HG03571 (cell line): Measurements from ENCODE around the gene ASB7.
"Not testable (repeated sequence)": the region's sequence is repeated elsewhere in the genome, so short reads cannot be mapped to it uniquely, and the experiment has no call there.

ENCODE experiments used
- ATAC-seq: cut with Tn5 transposase; IDR thresholded peaks from one replicate; pipeline ENCODE4 v1.9.1; 2021; ENCODE audit not compliant: unreplicated experiment

Gene ASB7, protein sequence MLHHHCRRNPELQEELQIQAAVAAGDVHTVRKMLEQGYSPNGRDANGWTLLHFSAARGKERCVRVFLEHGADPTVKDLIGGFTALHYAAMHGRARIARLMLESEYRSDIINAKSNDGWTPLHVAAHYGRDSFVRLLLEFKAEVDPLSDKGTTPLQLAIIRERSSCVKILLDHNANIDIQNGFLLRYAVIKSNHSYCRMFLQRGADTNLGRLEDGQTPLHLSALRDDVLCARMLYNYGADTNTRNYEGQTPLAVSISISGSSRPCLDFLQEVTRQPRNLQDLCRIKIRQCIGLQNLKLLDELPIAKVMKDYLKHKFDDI

DNA sequence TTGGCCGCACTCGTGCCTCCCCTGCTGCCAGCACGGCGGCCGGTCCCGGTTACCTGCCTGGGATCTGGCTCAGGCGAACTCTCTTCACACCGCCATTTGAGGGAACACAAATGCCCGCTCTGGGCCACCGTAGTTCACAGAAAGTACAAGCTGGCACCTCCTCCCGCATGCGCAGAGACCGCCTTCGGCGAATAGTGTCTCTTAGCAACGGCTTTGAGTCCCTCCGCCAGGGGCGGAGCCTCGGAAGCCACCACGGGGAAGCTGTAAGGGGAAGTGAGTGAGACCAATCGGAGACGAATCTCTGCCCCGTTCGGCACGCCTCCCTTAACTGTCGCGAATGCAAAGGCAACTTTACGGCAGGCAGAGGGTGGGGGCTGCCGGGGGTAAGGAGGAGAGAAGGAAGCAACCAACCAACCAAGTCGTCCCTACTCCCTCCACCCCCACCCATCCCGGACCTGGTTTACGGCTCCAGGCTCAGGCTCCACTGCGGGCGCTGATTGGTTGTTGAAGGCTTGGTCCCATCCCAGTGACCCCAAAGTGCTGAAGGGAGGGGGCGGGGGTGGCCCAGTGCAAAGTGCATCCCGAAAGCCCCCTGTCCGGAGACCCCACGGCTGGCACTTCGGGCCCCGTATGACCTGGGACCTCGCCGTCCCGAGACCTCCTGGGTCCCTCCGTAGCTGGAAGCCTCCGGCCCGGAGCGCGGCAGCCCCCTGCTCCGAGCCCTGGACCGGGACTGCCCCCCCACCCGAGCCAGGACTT is at the start of gene ASB7, which contains the start of gene LINS1:
TSS of gene ASB7 (plus strand) at position 526 of the 759 bp plus-strand sequence. CDS start 9,628 bp downstream, outside the sequence.
TSS of gene LINS1 (minus strand) at position 121 of the 759 bp plus-strand sequence. CDS start 21,342 bp downstream, outside the sequence.
- ATAC-seq: peak; percentile 85

DNA sequence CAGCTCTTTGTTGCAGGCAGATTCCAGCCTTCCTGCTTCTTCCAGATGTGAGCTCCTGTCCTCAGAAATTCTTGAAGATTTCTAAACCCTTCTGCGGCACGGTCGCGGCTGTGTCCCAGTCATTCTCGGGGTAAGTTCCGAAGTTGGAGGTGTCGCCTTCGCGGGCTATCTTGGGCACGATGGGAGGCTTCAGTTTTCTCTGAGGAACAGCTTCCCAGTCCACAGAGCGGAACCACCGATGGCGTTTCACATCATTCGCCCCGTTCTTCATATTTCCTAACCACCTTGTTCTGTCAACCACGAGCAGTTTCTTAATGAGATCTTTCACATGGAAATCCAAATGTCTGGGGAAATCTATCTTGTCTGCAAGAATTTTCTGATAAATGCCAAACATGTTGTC is 48.9 kb upstream of the ASB7 start:
- ATAC-seq: no peak

DNA sequence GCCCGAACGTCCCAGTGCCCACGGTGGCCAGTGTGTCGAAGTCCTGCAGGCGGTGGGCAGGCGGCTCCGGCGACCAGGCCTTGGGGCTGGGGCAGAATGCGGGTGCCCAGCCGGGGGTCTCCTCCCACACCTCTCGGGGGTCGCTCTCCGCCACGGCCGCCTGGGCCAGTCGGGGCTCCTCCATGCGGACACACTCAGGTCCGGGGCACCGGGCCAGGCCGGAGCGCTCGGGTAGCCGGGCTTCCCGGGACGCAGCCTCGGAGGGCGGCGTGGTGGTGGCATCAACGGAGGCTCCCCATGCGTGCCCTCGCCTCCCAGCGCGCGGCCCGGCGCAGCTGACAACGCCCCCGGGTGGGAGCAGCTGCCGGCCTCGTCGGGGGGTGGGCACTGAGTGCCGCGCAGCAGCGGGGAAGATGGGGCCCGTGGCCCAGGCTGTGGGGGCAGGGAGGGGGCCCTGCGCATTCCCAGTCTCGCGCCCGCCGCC is 43.6 kb upstream of the ASB7 start:
- ATAC-seq: no peak

DNA sequence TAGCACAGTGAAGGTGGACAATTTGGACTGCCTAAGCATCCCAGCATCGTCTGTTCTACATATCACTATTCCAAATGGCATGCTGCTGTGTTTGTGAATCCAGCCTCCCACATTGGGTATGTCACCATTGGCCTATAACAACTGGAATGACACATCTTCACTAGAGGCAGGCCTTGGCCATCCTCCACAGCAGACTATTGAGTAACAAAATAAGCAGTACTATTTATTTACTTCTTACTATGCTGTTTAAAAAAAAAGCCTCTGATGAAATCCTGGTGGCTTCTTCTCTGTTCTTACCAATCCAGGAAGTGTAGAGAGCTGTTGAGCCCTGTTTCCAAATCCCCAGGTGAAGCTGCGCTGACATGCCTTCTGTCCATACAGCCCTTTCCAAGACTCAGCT is 43.1 kb upstream of the ASB7 start:
- no peak for ATAC-seq

DNA sequence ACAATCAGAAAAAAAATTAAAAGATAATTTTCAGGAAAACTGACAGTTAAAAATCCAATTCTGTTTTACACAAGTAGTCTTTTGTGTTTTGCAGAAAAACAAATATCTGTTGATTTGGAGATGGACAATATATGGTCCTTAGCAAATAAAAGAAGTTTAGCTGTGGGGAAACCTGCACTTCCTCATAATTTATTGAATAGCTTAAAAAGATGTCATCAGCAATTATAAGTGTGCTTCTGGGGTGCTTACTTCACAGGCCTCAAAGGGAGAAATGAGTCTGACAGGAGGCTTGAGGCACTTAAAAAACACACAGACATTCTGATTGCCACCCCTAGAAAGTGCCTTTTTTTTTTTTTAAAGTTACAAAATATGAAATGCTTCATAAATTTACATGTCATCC is 42.1 kb upstream of the ASB7 start:
- no peak for ATAC-seq

DNA sequence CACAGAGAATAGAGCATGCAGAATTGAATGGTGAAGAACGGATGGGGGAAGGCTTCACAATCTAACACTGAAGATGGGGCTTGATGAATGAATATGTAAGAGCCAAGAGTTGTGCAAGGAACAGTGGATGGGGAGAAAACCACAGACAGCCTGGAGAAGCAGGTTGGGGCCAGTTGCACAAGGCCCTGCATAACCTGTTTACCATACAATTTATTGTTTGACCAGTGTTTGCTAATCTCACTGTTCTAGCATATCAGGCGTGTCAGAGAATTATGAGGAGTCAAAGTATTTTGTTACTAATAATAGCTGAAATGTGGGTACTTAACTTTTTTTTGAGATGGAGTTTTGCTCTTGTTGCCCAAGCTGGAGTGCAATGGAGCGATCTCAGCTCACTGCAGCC is 36.8 kb upstream of the ASB7 start:
- ATAC-seq: no peak

DNA sequence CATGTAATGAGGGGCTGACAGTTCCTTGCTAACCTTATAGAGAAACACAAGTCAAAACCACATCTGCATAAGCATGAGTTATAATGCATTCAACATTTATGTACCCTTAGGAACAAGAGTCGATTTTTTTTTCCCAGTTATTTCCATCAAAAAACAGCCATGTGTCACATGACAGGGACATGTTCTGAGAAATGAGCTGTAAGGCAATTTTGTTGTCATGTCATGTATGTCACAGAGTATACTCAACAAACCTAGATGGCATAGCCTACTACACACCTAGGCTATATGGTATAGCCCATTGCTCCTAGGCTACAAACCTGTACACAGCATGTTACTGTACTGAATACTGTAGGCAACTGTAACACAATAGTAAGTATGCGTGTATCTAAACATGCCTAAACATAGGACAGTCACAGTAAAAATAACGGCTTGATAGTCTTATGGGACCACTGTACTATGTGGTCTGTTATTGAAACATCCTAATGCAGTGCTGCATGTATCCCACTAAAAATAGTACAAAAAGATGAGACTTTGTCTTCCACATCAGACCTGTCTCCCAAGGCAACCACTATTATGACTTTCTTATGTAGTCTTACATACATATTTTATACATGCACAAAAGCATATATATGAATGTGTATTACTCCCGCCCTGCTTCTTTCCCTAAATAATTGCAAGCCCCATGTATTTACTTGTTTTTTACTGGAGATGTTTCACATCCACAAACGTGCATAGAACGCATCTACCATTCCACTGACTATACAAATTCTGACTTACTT is 35.4 kb upstream of the ASB7 start:
- no peak for ATAC-seq

DNA sequence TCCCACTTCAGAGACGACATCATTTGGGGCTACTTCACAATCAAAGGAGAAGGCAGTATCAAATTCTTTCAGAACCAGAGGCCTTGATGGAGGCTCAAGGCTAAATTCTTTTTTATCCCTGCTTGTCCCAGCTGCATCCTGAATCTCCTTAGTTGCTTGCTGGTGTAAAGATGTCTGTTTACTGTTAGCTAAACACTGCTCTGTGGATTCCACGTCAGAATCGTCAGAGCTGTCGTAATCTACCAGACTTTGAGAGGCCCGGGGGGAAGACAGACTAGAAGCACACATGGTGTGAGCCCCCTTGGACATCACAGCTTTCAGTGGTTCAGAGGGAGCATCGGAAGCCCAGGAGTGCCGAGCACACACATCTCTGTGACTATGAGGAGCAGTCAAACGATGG is 33.0 kb upstream of the ASB7 start:
- no peak for ATAC-seq

DNA sequence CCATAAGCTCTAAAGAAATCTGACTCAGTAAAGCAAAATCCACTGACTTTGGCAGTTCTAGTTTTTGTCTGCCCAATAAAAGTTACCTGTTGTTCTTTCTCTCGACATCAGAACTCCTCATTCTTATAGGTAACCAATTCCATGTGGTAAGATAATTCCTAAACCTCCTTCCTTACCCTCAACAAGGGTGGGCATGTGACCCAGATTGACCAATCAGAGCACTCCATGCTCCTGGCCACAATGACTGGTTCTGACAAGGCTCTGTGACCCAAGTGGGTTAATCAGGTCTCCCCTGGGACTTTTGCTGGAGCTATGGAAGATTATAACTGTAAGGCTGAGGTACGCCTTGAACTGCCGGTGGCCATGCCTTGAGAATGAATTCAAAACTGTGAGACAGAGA is 32.1 kb upstream of the ASB7 start:
- ATAC-seq: peak; percentile 11

DNA sequence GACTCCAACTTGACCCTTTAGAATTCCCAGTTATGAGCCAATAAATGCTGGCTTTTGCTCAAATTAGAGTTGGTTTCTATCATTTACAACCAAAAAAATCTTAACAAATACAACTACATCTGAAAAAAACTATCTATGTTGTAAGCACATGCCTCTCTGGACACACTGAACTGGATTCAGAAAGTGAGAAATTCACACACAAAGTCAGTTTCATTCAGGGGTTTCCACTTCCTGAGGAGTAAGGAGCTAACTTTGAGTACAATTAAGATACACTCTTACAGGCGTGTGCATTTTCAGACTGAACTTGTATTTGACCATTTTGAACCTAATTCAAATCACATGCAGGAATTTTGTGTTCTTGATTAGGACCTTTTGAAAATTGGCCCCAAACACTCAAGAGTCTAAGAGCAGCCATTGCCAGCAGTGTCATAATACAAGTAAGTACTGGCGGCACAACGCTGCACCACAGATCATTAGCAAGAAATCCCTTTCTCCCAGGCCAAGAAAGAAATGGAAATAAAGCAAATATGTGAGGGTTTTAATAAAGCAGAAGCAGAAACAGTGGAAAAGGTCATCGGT is 31.6 kb upstream of the ASB7 start:
- peak; percentile 61 for ATAC-seq

DNA sequence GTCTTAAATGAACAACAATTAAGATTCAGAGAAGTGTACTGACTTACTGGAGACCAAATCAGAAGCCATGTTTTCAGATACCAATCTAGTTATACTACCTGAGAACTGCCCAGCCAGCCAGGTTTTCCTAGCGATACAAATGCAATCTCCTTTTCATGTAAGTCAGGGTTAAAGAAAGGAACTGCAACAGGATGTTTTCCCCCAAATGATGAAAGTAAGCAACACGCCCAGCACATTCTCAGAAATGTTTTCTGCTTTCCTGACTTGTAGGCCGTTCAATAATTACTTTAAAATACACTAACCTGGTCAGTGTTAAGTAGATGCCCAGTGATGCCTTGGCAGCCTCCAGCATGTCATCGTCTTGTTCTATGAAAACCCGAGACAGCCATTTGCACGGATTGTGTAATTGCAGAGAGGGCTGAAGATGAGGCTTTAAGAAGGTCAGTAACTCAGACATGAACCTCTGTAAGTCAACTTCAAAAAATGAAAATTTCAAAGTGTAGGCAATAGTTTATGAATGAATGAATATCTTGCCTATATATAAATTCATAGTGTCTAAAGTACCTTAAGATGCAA is 30.7 kb upstream of the ASB7 start:
- no peak for ATAC-seq

DNA sequence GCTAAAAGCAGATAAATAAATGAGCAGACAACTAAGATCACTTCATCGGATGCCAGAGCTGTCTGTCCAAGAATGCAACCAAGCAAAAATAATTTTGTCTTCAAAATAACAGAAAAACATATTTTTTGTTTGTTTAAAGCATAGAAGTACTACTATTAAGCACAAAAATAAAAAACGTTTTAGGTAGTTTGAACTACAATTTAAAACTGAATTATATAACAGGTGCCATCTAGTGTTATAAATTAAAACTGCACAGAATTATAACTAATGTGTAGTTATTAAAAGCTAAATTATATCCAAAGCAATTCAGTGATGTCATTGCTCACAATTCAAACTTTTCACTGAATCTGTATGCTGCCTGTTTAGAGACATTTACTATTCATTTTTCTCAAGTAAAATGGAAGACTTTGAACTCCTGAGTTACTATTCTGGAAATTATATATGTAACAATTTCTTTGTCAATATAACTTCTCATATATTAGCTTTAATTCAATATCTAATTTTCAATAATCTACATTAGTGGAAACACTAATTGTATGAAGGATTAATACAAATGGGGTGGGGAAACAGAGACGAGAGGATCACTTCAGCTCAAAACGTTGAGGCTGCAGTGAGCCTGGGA is 29.9 kb upstream of the ASB7 start:
- no peak for ATAC-seq

DNA sequence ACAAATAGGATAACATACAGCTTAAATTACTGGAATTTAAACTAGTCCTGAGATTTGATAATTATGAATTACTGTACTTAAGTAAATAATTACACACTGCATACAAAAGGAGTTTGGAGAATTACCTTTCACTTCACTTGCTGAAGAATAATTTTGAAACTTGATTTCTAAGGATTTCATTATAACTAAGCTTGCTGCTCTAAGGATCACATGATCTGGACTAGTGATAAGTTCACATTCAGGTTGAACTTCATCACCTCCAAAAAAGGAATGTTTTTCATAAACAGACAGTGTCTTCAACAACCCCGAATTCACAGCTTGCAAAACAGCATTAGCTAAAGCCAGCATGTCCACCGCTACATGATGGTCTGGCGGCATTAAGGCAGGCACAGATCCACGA is 28.9 kb upstream of the ASB7 start:
- ATAC-seq: no peak

DNA sequence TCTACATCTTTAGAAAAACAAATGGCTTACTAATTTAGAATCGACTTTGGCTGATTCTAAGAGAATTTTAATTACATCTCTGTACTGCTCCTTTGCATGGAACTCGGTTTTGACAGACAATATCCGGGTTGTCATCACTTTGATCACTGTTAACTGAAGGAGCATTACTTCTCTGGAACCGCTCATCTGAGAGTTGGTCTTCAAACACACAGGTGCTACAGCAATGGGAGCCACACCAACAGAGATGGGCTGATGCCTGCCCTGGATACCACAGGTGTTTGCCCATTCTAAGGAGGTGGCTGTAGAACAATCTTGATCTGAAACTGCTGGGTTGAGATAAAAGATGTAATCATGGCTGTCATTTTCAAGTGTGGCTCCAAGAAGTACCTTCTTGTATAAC is 22.0 kb upstream of the ASB7 start:
- ATAC-seq: no peak

DNA sequence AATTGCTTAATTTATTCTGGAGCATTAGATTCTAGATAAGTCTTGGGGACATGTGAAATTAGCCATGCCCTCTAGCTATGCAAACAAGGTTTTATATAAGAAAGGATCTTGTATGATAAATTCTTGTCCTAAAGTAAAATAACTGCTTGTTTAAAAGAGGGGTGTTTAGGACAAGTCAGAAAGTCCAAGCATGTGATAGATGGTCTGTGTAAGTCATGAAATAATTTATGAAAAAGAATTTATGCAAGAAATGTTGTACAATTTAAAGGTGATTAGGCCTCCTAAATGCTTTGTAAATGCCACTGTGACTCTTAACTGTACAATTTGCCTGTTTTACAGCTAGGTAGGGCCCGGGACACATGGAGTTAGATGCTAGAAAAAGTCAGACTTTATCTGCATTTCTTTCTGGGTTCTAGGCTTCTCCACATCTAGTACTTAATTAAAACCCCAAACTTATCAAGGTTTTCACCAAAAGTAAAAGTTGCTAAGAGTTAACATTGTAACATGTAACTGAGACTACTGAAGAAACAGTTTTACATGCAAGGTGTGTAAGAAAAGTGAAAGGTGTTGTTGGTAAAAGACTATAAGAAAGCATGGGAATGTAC is 13.6 kb upstream of the ASB7 start:
- ATAC-seq: no peak

DNA sequence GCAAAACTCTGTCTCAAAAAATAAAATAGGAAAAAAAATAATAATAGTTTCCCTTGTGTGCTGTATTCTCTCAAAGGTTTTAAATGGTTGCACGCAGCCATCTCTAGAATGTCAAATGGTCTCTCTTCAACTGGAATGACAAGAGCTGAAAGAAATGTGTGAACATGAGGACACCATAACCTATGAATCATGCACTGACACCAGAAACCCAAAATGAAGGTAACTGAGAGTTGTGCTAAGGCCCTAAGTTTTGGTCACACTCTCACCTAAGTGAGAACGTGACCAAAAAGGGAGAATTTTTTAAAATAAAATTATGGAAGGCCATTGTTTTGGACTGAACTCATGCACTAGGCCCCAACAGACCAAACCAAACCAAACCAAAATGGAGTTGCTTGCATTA is 11.2 kb upstream of the ASB7 start:
- not testable (repeated sequence) for ATAC-seq

DNA sequence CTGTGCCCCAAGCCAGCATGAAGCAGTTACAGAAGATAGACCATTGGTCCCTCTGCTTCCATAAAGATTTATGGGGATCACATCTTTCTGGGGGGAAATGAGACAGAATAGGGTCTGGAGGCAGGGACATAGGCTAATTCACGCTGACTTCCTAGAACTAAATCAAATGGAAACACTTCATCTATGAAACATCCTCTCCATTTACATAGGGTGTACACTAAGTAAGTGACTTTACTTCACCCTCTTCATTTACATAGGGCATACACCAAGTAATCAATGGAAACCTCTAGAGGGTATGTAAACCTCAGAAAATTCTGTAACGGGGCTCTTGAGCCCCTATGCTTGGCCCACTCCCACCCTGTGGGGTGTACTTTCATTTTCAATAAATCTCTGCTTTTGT is 10.6 kb upstream of the ASB7 start:
- no peak for ATAC-seq

DNA sequence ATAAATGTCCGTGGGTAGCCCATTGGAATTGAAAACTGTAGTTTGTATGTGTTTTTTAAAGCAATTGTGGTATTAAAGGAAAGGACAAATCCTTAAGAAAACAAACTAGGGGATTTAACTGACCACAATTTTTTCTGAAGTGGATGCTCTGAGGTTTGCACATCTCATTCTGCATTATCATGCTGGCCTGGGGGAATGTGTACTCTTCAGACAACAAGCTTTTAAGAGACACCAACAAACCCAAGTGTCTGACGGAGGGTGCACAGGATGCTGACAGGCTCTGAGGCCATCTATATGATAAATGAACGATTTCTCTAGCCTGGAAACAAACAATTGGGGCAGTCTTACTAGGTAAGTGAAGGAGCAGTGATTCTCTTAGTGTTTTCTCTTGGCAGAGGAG is 9.5 kb upstream of the ASB7 start:
- no peak for ATAC-seq

DNA sequence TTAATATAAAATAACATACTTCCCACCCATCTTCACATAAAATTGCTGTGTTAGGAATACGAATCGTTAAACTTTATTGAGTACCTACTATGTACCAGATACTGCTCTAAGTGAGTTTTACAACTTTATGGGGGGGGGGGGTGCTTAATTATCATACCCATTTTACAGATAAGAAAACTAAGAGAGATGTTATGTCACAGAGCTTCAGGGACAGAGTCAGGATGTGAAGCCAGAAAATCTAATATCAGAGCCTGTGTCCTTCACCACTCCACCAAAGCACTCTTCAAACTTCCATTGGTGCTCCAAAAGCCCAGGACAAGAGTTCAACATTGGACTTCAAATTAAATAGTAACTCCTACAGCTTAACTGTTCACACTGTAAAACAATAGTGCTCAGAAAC is 9.0 kb upstream of the ASB7 start:
- ATAC-seq: no peak

DNA sequence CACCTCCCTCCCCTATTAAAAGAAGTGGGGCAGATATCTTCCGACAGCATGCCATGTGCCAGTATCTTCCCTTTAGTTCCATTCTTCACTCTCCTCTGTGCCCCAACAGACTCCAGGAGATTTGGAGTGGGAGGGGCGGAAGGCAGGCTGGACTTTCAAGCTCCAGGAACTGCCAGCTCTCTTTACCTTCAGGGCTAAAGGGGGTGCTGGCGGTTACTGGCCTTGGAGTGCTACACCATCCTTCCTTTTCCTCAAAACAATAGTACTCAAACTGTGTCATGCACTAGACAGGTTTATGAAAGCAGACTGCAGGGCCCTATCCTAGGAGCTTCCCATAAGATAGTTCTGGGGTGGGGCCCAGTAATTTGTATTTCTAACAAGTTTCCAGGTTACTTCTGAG is 6.4 kb upstream of the ASB7 start:
- no peak for ATAC-seq
